ENCODE measurements around the gene TMEFF2.

DNA sequence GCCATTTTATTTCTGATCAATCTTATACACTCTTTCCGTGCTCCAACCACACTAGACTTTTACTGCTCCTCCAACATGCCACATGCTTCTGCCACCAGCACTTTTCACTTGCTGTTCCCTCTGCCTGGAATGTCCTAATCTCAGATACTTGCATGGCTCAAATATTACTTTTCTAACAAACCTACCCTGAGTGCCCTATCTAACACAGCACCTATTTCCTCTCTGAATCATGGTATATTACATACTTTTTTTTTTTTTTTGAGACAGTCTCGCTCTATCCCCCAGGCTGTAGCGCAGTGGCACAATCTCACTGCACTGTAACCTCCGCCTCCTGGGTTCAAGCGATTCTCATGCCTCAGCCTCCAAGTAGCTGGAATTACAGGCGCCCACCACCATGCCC lies 181.5 kb downstream of the TMEFF2 start:
- TF ChIP-seq EZH2phosphoT487 (IDR thresholded peaks at IDR 0.05; ENCODE audit: insufficient read depth, low read depth) (no peak), EZH2 (IDR thresholded peaks at IDR 0.05; ENCODE audit: insufficient read depth, poor library complexity, severe bottlenecking) (no peak)

All from GM23248 (cell line).